Upper lobe of right lung (tissue), 1 donor: ENCODE measurements around the gene ARL4D. TPM values are rescaled to one million over a fixed set of nuclear protein-coding genes. Genes with fewer than 3 reads are reported as not detected.
"Not testable (repeated sequence)": the region's sequence is repeated elsewhere in the genome, so short reads cannot be mapped to it uniquely, and the experiment has no call there.

Experiments
- ATAC-seq: fragments of 200-7000 bp; cut with Tn5 transposase; one replicate; pipeline ENCODE4 v1.9.1; 2020; ENCODE audit warnings: mild to moderate bottlenecking, moderate library complexity
- DNase-seq: peaks from one replicate; pipeline ENCODE4 v3.0.0-alpha.2; 2020
- H3K27ac ChIP-seq: fragments of 200-600 bp; one replicate; pipeline ENCODE4 v1.8.0; 2022
- H3K27me3 ChIP-seq: fragments of 200-600 bp; one replicate; pipeline ENCODE4 v1.8.0; 2022; ENCODE audit warnings: mild to moderate bottlenecking
- H3K36me3 ChIP-seq: fragments of 200-600 bp; one replicate; pipeline ENCODE4 v1.8.0; 2022
- H3K4me1 ChIP-seq: fragments of 200-600 bp; one replicate; pipeline ENCODE4 v1.8.0; 2022
- H3K4me3 ChIP-seq: fragments of 200-600 bp; one replicate; pipeline ENCODE4 v1.8.0; 2022; ENCODE audit warnings: mild to moderate bottlenecking
- H3K9me3 ChIP-seq: fragments of 200-600 bp; one replicate; pipeline ENCODE4 v1.8.0; 2022
- intact Hi-C: fragments of 100-400 bp; cut with DNase I; formaldehyde crosslinking; loops from one replicate; pipeline ENCODE4 v1.11.0; 2022
- total RNA-seq: library from RNA; stranded (reverse); fragmentation: NEBNext Ultra II Directional; extraction: Animal tissue kit (Norgen Biotek cat#: 25700); gene quantifications from one replicate; pipeline ENCODE4 v1.2.1, GENCODE V29; 2021
- TF ChIP-seq, protein P1 (sequence below): fragments of 200-600 bp; IDR thresholded peaks from one replicate; pipeline ENCODE4 v1.8.0; 2022; ENCODE audit warnings: antibody characterized with exemption
- donor health status: DM: no; HTN: yes; CAD: no; lungs with severe emphysema.

Gene ARL4D
- total RNA-seq, 1 donor from 2014 or later, result 18.5 TPM

DNA sequence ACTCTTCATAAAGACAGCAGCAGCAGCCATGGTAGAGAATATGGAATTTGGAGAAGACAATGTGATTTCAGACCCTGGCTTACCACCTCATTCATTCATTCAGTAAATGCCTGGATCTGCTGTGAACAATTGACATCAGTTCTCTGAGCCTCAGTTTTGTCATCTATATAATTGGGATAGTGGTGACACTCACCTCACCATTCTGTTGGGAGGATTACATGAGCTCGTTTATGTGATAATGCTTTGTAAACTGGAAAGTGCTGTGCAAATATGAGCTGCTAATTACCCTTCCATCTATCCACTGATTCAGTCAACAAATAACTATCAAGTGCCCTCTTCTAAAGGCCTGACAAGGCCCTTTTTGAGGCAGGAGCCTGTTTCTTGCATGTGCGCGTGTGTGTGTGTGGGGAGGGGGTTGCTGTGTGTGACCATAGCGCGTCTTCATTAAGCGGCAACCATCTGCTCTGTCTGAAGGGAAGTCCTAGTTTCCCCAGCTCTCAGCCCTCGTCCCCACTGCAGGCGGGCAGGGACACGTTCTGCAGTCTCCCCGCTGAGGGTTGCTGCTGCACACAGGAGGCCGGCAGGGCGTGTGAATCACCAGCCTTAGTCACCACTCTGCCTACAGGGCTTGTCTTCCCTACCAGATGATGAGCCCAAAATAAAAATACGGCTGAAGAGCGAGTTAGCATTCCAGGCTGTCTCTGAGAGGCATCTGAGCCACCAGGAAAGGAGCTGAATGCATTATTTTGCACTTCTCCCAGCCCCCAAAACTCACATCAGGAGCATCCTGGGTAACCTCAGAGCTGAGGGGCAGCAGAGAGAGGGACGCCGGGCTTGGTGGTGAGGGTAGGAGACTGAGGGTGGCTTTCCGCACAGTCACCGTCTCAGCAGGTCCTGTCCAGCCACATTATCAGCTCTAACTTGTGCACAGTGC lies 19.9 kb downstream of the ARL4D start:
- ATAC-seq (peak; percentile 39), DNase-seq (no peak)
- intact Hi-C loops, result no loop called here
- no peaks in the 10 kb centered on the region for H3K36me3 ChIP-seq
- no peak overlapping the region for H3K4me3 ChIP-seq
- H3K27me3 ChIP-seq, result no peaks in the 10 kb centered on the region
- H3K9me3 ChIP-seq, result no peaks in the 10 kb centered on the region
- peaks cover 18% of the 10 kb centered on the region for H3K4me1 ChIP-seq
- H3K27ac ChIP-seq, result no peak overlapping the region
- TF ChIP-seq, protein P1, sequence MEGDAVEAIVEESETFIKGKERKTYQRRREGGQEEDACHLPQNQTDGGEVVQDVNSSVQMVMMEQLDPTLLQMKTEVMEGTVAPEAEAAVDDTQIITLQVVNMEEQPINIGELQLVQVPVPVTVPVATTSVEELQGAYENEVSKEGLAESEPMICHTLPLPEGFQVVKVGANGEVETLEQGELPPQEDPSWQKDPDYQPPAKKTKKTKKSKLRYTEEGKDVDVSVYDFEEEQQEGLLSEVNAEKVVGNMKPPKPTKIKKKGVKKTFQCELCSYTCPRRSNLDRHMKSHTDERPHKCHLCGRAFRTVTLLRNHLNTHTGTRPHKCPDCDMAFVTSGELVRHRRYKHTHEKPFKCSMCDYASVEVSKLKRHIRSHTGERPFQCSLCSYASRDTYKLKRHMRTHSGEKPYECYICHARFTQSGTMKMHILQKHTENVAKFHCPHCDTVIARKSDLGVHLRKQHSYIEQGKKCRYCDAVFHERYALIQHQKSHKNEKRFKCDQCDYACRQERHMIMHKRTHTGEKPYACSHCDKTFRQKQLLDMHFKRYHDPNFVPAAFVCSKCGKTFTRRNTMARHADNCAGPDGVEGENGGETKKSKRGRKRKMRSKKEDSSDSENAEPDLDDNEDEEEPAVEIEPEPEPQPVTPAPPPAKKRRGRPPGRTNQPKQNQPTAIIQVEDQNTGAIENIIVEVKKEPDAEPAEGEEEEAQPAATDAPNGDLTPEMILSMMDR, result no peak

DNA sequence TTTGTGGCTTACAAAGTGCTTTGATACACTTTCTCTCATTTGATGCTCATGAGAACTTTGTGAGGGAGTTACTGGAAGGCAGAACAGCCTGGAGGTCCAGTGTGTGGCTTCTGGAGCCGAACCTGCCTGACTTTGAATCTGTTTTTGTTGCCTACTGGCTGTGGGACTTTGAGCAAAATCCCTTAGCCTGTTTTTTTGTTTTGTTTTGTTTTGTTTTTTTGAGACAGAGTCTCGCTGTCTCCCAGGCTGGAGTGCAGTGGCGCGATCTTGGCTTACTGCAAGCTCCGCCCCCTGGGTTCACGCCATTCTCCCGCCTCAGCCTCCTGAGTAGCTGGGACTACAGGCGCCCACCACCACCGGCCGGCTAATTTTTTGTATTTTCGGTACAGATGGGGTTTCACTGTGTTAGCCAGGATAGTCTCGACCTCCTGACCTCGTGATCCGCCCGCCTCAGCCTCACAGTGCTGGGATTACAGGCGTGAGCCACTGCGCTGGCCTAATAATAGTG lies 20.6 kb downstream of the ARL4D start:
- H3K4me3 ChIP-seq, H3K27ac ChIP-seq, intact Hi-C loops, ATAC-seq, DNase-seq, H3K9me3 ChIP-seq, H3K36me3 ChIP-seq, H3K27me3 ChIP-seq: not testable (repeated sequence)
- H3K4me1 ChIP-seq, result peaks cover 18% of the 10 kb centered on the region

DNA sequence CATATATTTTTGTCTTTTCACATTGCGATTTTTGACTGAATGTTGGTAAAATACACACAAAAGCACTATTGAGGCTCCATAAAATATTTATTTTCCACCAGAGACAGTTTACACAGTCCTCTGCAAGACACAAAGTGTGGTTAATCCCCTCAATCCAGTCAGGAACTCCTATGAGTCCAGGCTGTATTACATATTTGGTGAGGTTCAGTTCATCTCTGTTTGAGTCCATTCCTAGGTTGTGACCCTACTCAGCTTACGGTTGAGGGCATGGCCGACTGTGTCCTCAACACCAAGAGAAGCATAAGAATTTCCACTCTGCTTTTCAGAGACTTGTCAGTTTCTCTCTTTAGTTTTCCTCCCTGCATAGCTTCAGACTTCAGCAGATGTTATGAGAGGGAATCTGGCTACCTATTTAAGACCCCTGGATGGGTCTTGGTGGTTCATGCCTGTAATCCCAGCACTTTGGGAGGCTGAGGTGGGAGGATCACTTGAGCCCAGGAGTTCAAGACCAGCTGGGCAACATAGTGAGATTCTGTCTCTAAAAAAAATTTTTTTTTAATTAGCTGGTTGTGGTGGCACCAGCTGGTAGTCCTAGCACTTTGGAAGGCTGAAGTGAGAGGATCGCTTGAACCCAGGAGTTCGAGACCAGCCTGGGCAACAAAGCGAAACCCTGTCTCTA lies 25.1 kb downstream of the ARL4D start:
- ATAC-seq, result no peak
- no peak overlapping the region for H3K27ac ChIP-seq
- no peak for DNase-seq
- intact Hi-C loops, result no loop called here
- no peaks in the 10 kb centered on the region for H3K9me3 ChIP-seq
- no peaks in the 10 kb centered on the region for H3K4me1 ChIP-seq
- no peaks in the 10 kb centered on the region for H3K27me3 ChIP-seq
- TF ChIP-seq, protein P1, result no peak
- H3K4me3 ChIP-seq, result no peak overlapping the region
- no peaks in the 10 kb centered on the region for H3K36me3 ChIP-seq

DNA sequence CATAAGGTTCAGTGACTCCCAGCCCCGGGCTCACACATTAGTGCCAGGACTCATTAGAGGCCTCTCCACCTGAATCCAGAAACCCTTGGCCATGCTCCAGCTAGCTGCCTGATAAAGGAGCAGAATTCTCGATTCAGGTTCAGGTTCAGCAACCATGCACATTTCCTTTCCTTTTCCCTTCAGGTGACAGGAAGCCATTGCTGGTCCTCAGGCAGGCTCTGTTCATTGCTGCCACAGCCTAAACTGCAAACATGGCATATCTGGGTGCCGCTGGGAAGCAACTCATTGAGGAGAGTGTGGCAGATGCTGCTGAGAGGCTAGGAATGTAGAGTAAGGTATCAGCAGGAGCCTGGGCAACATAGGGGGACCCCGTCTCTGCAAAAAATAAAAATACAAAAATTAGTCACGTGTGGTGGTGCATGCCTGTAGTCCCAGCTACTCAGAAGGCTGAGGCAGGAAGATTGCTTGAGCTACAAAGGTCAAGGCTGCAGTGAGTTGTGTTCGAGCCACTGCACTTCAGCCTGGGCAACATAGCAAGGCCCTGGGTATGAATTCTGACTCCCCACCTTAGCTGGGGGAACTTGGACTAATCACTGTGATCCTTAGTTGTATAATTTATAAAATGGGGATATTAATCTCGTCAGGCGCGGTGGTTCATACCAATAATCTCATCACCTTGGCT lies 28.7 kb downstream of the ARL4D start:
- no peak overlapping the region for H3K4me3 ChIP-seq
- H3K4me1 ChIP-seq, result peaks cover 7% of the 10 kb centered on the region
- intact Hi-C loops, result no loop called here
- no peaks in the 10 kb centered on the region for H3K36me3 ChIP-seq
- no peaks in the 10 kb centered on the region for H3K27me3 ChIP-seq
- DNase-seq, result no peak
- no peaks in the 10 kb centered on the region for H3K9me3 ChIP-seq
- no peak overlapping the region for H3K27ac ChIP-seq
- TF ChIP-seq, protein P1, result no peak
- no peak for ATAC-seq

DNA sequence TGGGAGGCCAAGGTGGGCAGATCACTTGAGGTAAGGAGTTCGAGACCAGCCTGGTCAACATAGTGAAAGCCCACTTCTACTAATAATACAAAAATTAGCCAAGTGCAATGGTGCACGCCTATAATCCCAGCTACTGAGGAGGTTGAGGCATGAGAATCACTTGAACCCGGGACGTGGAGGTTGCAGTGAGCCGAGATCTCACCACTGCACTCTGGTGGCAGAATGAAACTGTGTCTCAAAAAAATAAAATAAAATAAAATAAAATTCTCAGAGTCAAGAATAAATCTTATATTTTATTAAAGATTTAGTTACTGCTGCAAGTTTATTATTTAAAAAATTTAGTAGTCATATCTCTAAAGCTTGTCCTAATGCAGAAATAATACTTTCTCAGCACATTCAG lies 29.7 kb downstream of the ARL4D start:
- TF ChIP-seq, protein P1, result peak; percentile 17
- no peak overlapping the region for H3K27ac ChIP-seq
- H3K9me3 ChIP-seq, result no peaks in the 10 kb centered on the region
- no peaks in the 10 kb centered on the region for H3K27me3 ChIP-seq
- intact Hi-C loops, result no loop called here
- ATAC-seq (no peak), DNase-seq (no peak)
- peaks cover 7% of the 10 kb centered on the region for H3K4me1 ChIP-seq
- H3K36me3 ChIP-seq, result no peaks in the 10 kb centered on the region
- H3K4me3 ChIP-seq, result no peak overlapping the region
